H9 (cell line): ENCODE results near the gene PTP4A2. TPM values are rescaled to one million over a fixed set of nuclear protein-coding genes. Genes with fewer than 3 reads are reported as not detected.

Source experiments
- DNase-seq: peaks from one replicate; pipeline ENCODE4 v3.0.0-alpha.2; 2017
- H2AFZ ChIP-seq: one replicate; pipeline ENCODE4 v1.6.1; 2013; ENCODE audit warnings: mild to moderate bottlenecking, low read length, control low read depth, moderate library complexity
- H2AK5ac ChIP-seq: 2 replicates; pipeline ENCODE4 v1.6.1; 2013; ENCODE audit warnings: low read length, control low read depth, mixed read lengths; ENCODE audit not compliant: insufficient read length
- H2BK120ac ChIP-seq: one replicate; pipeline ENCODE4 v1.6.1; 2013; ENCODE audit warnings: low read depth, mild to moderate bottlenecking, low read length, control low read depth, inconsistent platforms; ENCODE audit not compliant: poor library complexity, severe bottlenecking
- H2BK12ac ChIP-seq: 2 replicates; pipeline ENCODE4 v1.6.1; 2013; ENCODE audit warnings: low read length, control low read depth, mixed read lengths, low read depth; ENCODE audit not compliant: insufficient read length
- H2BK15ac ChIP-seq: 2 replicates; pipeline ENCODE4 v1.6.1; 2013; ENCODE audit warnings: low read depth, low read length, control low read depth
- H2BK20ac ChIP-seq: one replicate; pipeline ENCODE4 v1.6.1; 2013; ENCODE audit warnings: low read depth, mild to moderate bottlenecking, low read length, control low read depth, inconsistent platforms; ENCODE audit not compliant: poor library complexity, severe bottlenecking
- H2BK5ac ChIP-seq: 2 replicates; pipeline ENCODE4 v1.6.1; 2013; ENCODE audit warnings: low read length, control low read depth, mixed read lengths; ENCODE audit not compliant: insufficient read length
- H3K14ac ChIP-seq: 2 replicates; pipeline ENCODE4 v1.6.1; 2013; ENCODE audit warnings: low read length, control low read depth; ENCODE audit not compliant: insufficient read depth
- H3K18ac ChIP-seq: 2 replicates; pipeline ENCODE4 v1.6.1; 2013; ENCODE audit warnings: low read depth, mild to moderate bottlenecking, mixed read lengths, low read length, control low read depth; ENCODE audit not compliant: insufficient read length
- H3K23ac ChIP-seq: 2 replicates; pipeline ENCODE4 v1.6.1; 2013; ENCODE audit warnings: low read length, control low read depth, mixed read lengths, low read depth; ENCODE audit not compliant: insufficient read length
- H3K23me2 ChIP-seq: 2 replicates; pipeline ENCODE4 v1.6.1; 2013; ENCODE audit warnings: low read depth, mild to moderate bottlenecking, mixed read lengths, low read length, control low read depth; ENCODE audit not compliant: insufficient read length, poor library complexity, severe bottlenecking
- H3K27ac ChIP-seq: 2 replicates; pipeline ENCODE4 v1.5.1; 2013; ENCODE audit warnings: low read length, control low read depth, mixed read lengths, low read depth; ENCODE audit not compliant: insufficient read length
- H3K27me3 ChIP-seq: 2 replicates; pipeline ENCODE4 v1.6.1; 2013; ENCODE audit warnings: low read length, control low read depth, inconsistent platforms; ENCODE audit not compliant: insufficient read depth
- H3K4ac ChIP-seq: 2 replicates; pipeline ENCODE4 v1.6.1; 2013; ENCODE audit warnings: low read depth, mild to moderate bottlenecking, control low read depth, inconsistent platforms, low read length, moderate library complexity
- H3K4me1 ChIP-seq: 2 replicates; pipeline ENCODE4 v1.6.1; 2013; ENCODE audit warnings: low read length, control low read depth, inconsistent platforms; ENCODE audit not compliant: insufficient read depth
- H3K4me2 ChIP-seq: 2 replicates; pipeline ENCODE4 v1.6.1; 2013; ENCODE audit warnings: low read length, control low read depth, mixed read lengths; ENCODE audit not compliant: insufficient read length, insufficient read depth
- H3K56ac ChIP-seq: 2 replicates; pipeline ENCODE4 v1.6.1; 2013; ENCODE audit warnings: low read depth, mild to moderate bottlenecking, mixed read lengths, low read length, control low read depth; ENCODE audit not compliant: insufficient read length
- H3K79me1 ChIP-seq: 2 replicates; pipeline ENCODE4 v1.6.1; 2013; ENCODE audit warnings: low read depth, mild to moderate bottlenecking, moderate library complexity, low read length, control low read depth, inconsistent platforms; ENCODE audit not compliant: insufficient read depth, poor library complexity, severe bottlenecking
- H3K79me2 ChIP-seq: 2 replicates; pipeline ENCODE4 v1.6.1; 2013; ENCODE audit warnings: low read length, control low read depth, inconsistent platforms; ENCODE audit not compliant: insufficient read depth
- H3K9ac ChIP-seq: 2 replicates; pipeline ENCODE4 v1.6.1; 2013; ENCODE audit warnings: low read length, control low read depth, mixed read lengths; ENCODE audit not compliant: insufficient read length; ENCODE audit errors: extremely low read depth
- H3K9me3 ChIP-seq: one replicate; pipeline ENCODE4 v1.6.1; 2013; ENCODE audit warnings: low read depth, low read length, inconsistent platforms; ENCODE audit not compliant: control insufficient read depth
- H3T11ph ChIP-seq: one replicate; pipeline ENCODE4 v1.6.1; 2013; ENCODE audit warnings: mild to moderate bottlenecking, low read length, control low read depth, inconsistent platforms
- H4K20me1 ChIP-seq: one replicate; pipeline ENCODE4 v1.6.1; 2013; ENCODE audit not compliant: control insufficient read depth, insufficient read length, insufficient read depth
- H4K5ac ChIP-seq: 2 replicates; pipeline ENCODE4 v1.6.1; 2013; ENCODE audit warnings: low read depth, mild to moderate bottlenecking, mixed read lengths, low read length, control low read depth; ENCODE audit not compliant: insufficient read length
- H4K8ac ChIP-seq: replicated peaks from 2 replicates; pipeline ENCODE4 v1.6.1; 2013; ENCODE audit warnings: low read length, control low read depth, mixed read lengths, low read depth; ENCODE audit not compliant: insufficient read length
- H4K91ac ChIP-seq: 2 replicates; pipeline ENCODE4 v1.6.1; 2013; ENCODE audit warnings: low read depth, mild to moderate bottlenecking, moderate library complexity, mixed read lengths, low read length, control low read depth; ENCODE audit not compliant: insufficient read length
- H3K27ac Mint-ChIP-seq, 3 experiments: 2 replicates in 2 of 3; 3 replicates in 1 of 3; pipeline ENCODE4 v1.8.0; 2020 to 2021; ENCODE audit warnings: mixed read lengths in 3 of 3, mild to moderate bottlenecking in 1 of 3, moderate library complexity in 1 of 3
- H3K27me3 Mint-ChIP-seq: 2 replicates; pipeline ENCODE4 v1.8.0; 2021; ENCODE audit warnings: low read depth, mild to moderate bottlenecking, moderate library complexity, mixed read lengths
- H3K36me3 Mint-ChIP-seq, 3 experiments: 2 replicates in 2 of 3; 3 replicates in 1 of 3; pipeline ENCODE4 v1.8.0; 2020 to 2021; ENCODE audit warnings: low read depth in 3 of 3, mixed read lengths in 3 of 3; ENCODE audit not compliant: insufficient read depth in 1 of 3
- H3K4me1 Mint-ChIP-seq, 2 experiments: 2 replicates each; pipeline ENCODE4 v1.8.0; 2020; ENCODE audit warnings: mixed read lengths in 2 of 2
- H3K4me3 Mint-ChIP-seq, 2 experiments: 2 replicates in 1 of 2; 3 replicates in 1 of 2; pipeline ENCODE4 v1.8.0; 2020 to 2021; ENCODE audit warnings: mild to moderate bottlenecking in 2 of 2, mixed read lengths in 2 of 2, moderate library complexity in 1 of 2
- H3K9me3 Mint-ChIP-seq, 2 experiments: 2 replicates in 1 of 2; 3 replicates in 1 of 2; pipeline ENCODE4 v1.8.0; 2020; ENCODE audit warnings: mild to moderate bottlenecking in 2 of 2, mixed read lengths in 2 of 2, moderate library complexity in 1 of 2
- CTCF ChIP-seq: fragments of 200-600 bp; sonication (generic); conservative IDR thresholded peaks from 3 replicates; pipeline ENCODE4 v1.8.0; 2021; ENCODE audit warnings: antibody characterized with exemption, mild to moderate bottlenecking
- WGBS: extraction: QIAGEN DNeasy Blood & Tissue Kit; methylation state at CpG from one replicate; pipeline ENCODE4 v1.1.7; 2013; ENCODE audit warnings: missing lambda C conversion rate, low lambda C conversion rate, mixed read lengths; ENCODE audit not compliant: insufficient read length; ENCODE audit errors: extremely low coverage; 5-methylcytosine and 5-hydroxymethylcytosine counted together
- total RNA-seq: library from RNA; stranded (reverse); gene quantifications from 2 replicates; pipeline ENCODE4 v1.2.1, GENCODE V29; 2021

Gene PTP4A2
- total RNA-seq, 1 experiment from 2014 or later, result 192 TPM

- no peak overlapping the region for H3K18ac ChIP-seq
- H2AK5ac ChIP-seq, result no peak overlapping the region
- Mint-ChIP-seq H3K27ac (peak overlapping the region in 2 of 3 experiments; percentile 41 to 74; a peak in 3 of 7 replicates), H3K9me3 (no peaks in the 10 kb centered on the region), H3K36me3 (peaks cover 1 to 9% (median 2%) of the 10 kb centered on the region in 3 experiments; a peak in 3 of 7 replicates), H3K4me1 (peaks cover 44 to 50% of the 10 kb centered on the region in 2 experiments), H3K27me3 (no peaks in the 10 kb centered on the region), H3K4me3 (no peak overlapping the region)
- peaks cover 5% of the 10 kb centered on the region; the same call in 1 of the 2 replicates for H3K4me1 ChIP-seq
- H2BK5ac ChIP-seq, result no peak overlapping the region
- no peak overlapping the region for H2BK12ac ChIP-seq
- no peak overlapping the region for H3K23ac ChIP-seq
- no peak overlapping the region for H2AFZ ChIP-seq
- H3K79me1 ChIP-seq, result peaks cover 6% of the 10 kb centered on the region
- H2BK20ac ChIP-seq, result no peak overlapping the region
- no peak overlapping the region for H3K27ac ChIP-seq
- H4K91ac ChIP-seq, result no peak overlapping the region
- H3K56ac ChIP-seq, result no peak overlapping the region
- no peaks in the 10 kb centered on the region for H3K27me3 ChIP-seq
- H3K4me2 ChIP-seq, result no peak overlapping the region
- H3K79me2 ChIP-seq, result peaks cover 49% of the 10 kb centered on the region; the same call in 1 of the 2 replicates
- H2BK15ac ChIP-seq, result no peak overlapping the region
- H2BK120ac ChIP-seq, result no peak overlapping the region
- H3T11ph ChIP-seq, result no peak overlapping the region
- no peaks in the 10 kb centered on the region for H3K9me3 ChIP-seq
- no peak overlapping the region for H3K4ac ChIP-seq
- WGBS, result no CpG with 5 or more reads among the region's 8 CpGs
- no peaks in the 10 kb centered on the region for H3K23me2 ChIP-seq
- DNase-seq, result no peak
- H4K8ac ChIP-seq, result no peak overlapping the region
- no peak overlapping the region for H4K5ac ChIP-seq
- no peak overlapping the region for H3K14ac ChIP-seq
- H4K20me1 ChIP-seq, result no peaks in the 10 kb centered on the region
- TF ChIP-seq CTCF, result no peak
- no peak overlapping the region for H3K9ac ChIP-seq
Measured at GRCh38 chr1:31926853-31927660, 11.1 kb downstream of the PTP4A2 start.
